Measurements from ENCODE around the gene MEPCE. TPM values are rescaled to one million over a fixed set of nuclear protein-coding genes. Genes with fewer than 3 reads are reported as not detected.
A peak's percentile ranks its signal among the peaks of the same experiment; 100 is the strongest.
"Not testable (repeated sequence)": the region's sequence is repeated elsewhere in the genome, so short reads cannot be mapped to it uniquely, and the experiment has no call there.

MEPCE gene, protein sequence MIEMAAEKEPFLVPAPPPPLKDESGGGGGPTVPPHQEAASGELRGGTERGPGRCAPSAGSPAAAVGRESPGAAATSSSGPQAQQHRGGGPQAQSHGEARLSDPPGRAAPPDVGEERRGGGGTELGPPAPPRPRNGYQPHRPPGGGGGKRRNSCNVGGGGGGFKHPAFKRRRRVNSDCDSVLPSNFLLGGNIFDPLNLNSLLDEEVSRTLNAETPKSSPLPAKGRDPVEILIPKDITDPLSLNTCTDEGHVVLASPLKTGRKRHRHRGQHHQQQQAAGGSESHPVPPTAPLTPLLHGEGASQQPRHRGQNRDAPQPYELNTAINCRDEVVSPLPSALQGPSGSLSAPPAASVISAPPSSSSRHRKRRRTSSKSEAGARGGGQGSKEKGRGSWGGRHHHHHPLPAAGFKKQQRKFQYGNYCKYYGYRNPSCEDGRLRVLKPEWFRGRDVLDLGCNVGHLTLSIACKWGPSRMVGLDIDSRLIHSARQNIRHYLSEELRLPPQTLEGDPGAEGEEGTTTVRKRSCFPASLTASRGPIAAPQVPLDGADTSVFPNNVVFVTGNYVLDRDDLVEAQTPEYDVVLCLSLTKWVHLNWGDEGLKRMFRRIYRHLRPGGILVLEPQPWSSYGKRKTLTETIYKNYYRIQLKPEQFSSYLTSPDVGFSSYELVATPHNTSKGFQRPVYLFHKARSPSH
- 50.9 and 51.0 TPM in 2 replicates for total RNA-seq

DNA sequence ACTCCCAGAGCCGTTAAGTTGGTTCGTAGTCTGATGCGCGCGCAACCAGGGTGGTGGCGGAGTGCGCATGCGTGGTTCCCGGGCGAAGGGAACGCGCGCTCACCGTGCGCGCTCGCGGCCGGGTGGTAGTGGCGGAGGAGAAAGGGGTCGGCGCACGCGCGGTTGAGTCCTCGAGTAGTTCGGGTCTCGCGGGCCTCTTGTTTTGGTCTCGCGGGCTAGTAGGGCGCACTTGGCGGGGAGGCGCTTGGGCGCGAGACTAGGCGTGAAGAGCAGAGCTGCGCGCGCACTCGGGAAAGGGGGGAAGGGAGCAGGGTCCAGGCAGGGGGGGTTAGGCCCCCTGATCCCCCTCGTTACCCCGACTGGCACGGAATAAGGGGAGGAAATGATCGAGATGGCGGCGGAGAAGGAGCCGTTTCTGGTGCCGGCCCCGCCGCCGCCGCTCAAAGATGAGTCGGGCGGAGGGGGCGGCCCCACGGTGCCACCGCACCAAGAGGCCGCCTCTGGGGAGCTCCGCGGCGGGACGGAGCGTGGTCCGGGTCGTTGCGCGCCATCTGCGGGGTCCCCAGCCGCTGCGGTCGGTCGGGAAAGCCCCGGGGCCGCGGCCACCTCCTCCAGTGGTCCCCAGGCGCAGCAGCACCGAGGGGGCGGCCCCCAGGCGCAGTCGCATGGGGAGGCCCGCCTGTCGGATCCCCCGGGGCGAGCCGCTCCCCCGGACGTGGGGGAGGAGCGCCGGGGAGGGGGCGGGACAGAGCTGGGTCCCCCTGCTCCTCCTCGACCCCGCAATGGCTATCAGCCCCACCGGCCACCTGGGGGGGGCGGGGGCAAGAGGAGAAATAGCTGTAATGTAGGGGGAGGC lies at the start of gene MEPCE:
MEPCE (plus strand) TSS at position 195 of the 856 bp plus-strand sequence; CDS start at position 383, 188 bp downstream.
- peaks cover 43% of the 10 kb centered on the region for H3K36me3 Mint-ChIP-seq (ENCODE audit: low read depth)
- H3K9me3 Mint-ChIP-seq: no peaks in the 10 kb centered on the region
- H3K27me3 Mint-ChIP-seq (ENCODE audit: low read depth): peaks cover 2% of the 10 kb centered on the region
- H3K4me3 Mint-ChIP-seq (ENCODE audit: low read depth): peak within 1 kb of the TSS; percentile 90
- intact Hi-C loops (cut with micrococcal nuclease): loop anchor here (1.0 to 2.0 kb wide), 7 partner anchors 33 to 329 kb away; partner anchors contain the start of genes AP4M1, GNB2, MCM7 and MOSPD3
- peak; percentile 93 for DNase-seq (ENCODE audit: low spot score)
- peak within 1 kb of the TSS; percentile 96 for H3K27ac Mint-ChIP-seq
- peaks cover 34% of the 10 kb centered on the region for H3K4me1 Mint-ChIP-seq (ENCODE audit: low read depth)

DNA sequence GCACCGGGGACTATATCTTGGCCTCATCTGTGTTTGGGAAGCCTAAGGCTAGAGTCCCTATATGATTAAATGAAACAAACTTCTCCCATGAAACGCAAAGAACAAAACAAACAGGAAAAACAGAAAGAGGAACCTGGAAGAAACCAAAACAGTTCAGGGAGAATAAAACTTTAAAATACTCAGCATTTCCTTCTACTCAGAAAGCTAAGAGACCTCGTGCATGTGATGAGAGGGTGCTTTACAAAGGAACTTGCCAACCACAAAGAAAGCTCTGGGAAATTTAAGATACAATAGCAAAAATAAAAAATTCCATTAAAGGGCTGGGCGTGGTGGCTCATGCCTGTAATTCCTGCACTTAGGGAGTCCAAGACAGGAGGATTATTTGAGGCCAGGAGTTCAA lies 49.4 kb upstream of the MEPCE start:
- Mint-ChIP-seq H3K27me3 (ENCODE audit: low read depth) (peaks cover 3% of the 10 kb centered on the region), H3K9me3 (no peaks in the 10 kb centered on the region), H3K4me1 (ENCODE audit: low read depth) (peaks cover 9% of the 10 kb centered on the region), H3K36me3 (ENCODE audit: low read depth) (no peaks in the 10 kb centered on the region), H3K4me3 (ENCODE audit: low read depth) (no peak overlapping the region), H3K27ac (no peak overlapping the region)
- DNase-seq (ENCODE audit: low spot score): no peak
- intact Hi-C loops (cut with micrococcal nuclease): no loop called here

DNA sequence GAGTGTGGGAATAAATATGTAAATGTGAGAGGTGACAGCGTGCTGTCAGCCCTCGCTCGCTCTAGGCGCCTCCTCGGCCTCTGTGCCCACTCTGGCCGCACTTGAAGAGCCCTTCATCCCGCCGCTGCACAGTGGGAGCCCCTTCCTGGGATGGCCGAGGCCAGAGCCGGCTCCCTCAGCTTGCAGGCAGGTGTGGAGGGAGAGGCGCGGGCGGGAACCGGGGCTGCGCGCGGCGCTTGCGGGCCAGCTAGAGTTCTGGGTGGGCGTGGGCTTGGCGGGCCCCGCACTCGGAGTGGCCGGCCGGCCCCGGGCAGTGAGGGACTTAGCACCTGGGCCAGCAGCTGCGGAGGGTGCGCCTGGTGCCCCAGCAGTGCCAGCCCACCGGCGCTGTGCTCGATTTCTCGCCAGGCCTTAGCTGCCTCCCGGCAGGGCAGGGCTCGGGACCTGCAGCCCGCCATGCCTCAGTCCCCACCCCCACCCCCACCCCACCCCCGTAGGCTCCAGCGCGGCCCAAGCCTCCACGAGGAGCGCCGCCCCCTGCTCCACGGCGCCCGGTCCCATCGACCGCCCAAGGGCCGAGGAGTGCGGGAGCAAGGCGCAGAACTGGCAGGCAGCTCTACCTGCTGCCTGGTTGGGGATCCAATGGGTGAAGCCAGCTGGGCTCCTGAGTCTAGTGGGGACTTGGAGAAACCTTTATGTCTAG lies 47.9 kb upstream of the MEPCE start:
- H3K27me3 Mint-ChIP-seq (ENCODE audit: low read depth); DNase-seq (ENCODE audit: low spot score); H3K9me3 Mint-ChIP-seq; H3K36me3 Mint-ChIP-seq (ENCODE audit: low read depth); H3K27ac Mint-ChIP-seq; H3K4me3 Mint-ChIP-seq (ENCODE audit: low read depth); H3K4me1 Mint-ChIP-seq (ENCODE audit: low read depth); intact Hi-C loops (cut with micrococcal nuclease): not testable (repeated sequence)

DNA sequence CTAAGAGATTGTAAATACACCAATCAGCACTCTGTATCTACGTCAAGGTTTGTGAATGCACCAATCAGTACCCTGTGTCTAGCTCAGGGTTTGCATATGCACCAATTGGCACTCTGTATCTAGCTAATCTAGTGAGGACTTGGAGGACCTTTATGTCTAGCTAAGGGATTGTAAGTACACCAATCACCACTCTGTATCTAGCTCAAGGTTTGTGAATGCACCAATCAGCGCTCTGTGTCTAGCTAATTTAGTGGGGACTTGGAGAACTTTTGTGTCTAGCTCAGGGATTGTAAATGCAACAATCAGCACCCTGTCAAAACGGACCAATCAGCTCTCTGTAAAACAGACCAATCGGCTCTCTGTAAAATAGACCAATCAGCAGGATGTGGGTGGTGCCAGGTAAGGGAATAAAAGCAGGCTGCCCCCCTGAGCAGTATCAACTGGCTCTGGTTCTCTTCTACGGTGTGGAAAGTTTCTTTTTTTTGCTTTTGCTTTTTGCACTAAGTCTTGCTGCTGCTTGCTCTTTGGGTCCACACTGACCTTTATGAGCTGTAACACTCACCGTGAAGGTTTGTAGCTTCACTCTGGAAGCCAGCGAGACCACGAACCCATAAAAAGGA lies 47.3 kb upstream of the MEPCE start:
- DNase-seq (ENCODE audit: low spot score); H3K4me3 Mint-ChIP-seq (ENCODE audit: low read depth); H3K27ac Mint-ChIP-seq; H3K36me3 Mint-ChIP-seq (ENCODE audit: low read depth); H3K27me3 Mint-ChIP-seq (ENCODE audit: low read depth); H3K4me1 Mint-ChIP-seq (ENCODE audit: low read depth); intact Hi-C loops (cut with micrococcal nuclease); H3K9me3 Mint-ChIP-seq: not testable (repeated sequence)

DNA sequence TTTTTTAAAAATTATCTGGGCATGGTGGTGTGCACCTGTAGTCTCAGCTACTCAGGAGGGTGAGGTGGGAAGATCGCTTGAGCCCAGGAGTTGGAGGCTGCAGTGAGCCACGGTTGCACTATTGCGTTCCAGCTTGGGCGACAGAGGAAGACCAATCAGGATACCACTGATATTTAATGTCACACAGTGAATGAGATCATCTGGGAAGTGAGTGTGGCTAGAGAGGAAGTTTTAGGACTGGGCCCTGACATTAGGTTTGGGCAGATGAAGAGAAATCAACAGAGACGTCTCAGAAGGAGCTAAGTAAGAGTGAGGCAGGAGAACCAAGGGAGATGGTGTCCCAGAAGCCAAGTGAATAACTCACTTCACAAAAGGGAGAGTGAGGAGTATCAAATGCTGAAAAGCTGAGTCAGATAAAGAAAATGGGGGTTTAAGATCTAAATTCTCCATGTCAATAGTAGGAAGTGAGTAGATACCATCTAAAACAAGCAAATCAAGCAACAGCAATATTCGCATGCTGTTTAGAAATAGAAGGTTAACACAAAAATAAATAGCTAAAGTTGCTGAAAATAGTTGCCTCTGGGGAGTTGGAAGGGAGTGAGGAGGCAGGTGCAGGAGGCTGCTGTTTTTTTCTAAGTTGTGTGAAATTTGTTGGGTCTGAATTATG lies 44.9 kb upstream of the MEPCE start:
- intact Hi-C loops (cut with micrococcal nuclease): no loop called here
- Mint-ChIP-seq H3K36me3 (ENCODE audit: low read depth) (no peaks in the 10 kb centered on the region), H3K4me3 (ENCODE audit: low read depth) (no peak overlapping the region), H3K9me3 (no peaks in the 10 kb centered on the region), H3K4me1 (ENCODE audit: low read depth) (peaks cover 9% of the 10 kb centered on the region), H3K27ac (no peak overlapping the region), H3K27me3 (ENCODE audit: low read depth) (peaks cover 14% of the 10 kb centered on the region)
- no peak for DNase-seq (ENCODE audit: low spot score)

DNA sequence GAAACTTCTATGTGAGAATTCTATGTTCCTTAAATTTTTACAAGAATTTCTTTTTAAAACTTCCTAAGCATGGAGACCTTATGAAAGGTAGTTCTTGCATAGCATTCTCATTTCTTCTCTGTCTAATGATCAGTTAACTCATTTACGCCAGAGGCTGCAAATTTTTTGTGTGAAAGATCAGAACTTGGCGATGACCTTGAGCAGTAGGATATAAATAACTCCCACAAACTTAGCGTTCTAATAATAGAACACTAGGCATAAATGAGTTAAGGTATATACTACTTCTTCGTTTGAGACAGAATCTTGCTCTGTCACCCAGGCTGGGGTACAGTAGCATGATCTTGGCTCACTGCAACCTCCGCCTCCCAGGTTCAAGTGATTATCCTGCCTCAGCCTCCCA lies 42.7 kb upstream of the MEPCE start:
- Mint-ChIP-seq H3K9me3 (no peaks in the 10 kb centered on the region), H3K36me3 (ENCODE audit: low read depth) (no peaks in the 10 kb centered on the region), H3K27ac (no peak overlapping the region), H3K4me1 (ENCODE audit: low read depth) (peaks cover 9% of the 10 kb centered on the region), H3K27me3 (ENCODE audit: low read depth) (peaks cover 27% of the 10 kb centered on the region), H3K4me3 (ENCODE audit: low read depth) (no peak overlapping the region)
- DNase-seq (ENCODE audit: low spot score): no peak
- intact Hi-C loops (cut with micrococcal nuclease): no loop called here

DNA sequence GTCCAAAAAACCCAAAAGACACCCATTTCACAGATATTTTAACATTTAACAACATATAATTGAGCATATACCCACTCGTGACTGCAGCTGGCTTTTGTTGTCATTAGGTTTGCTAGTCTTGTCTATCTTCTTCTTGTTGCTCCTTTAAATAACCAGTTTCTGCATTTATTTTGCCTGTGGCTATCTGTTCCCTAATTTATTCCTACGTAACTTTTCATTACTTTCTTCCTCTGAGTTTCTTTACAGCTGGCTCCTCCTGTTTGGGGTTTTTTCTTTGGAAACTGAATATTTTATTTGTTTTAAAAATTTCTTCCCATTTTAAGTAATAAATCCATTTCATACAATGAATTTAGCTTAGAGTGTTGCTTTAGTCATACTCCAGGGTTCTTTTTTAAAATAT lies 41.9 kb upstream of the MEPCE start:
- peaks cover 34% of the 10 kb centered on the region for H3K27me3 Mint-ChIP-seq (ENCODE audit: low read depth)
- no peak for DNase-seq (ENCODE audit: low spot score)
- no peaks in the 10 kb centered on the region for H3K36me3 Mint-ChIP-seq (ENCODE audit: low read depth)
- H3K4me1 Mint-ChIP-seq (ENCODE audit: low read depth): peaks cover 13% of the 10 kb centered on the region
- no peak overlapping the region for H3K27ac Mint-ChIP-seq
- no peak overlapping the region for H3K4me3 Mint-ChIP-seq (ENCODE audit: low read depth)
- H3K9me3 Mint-ChIP-seq: no peaks in the 10 kb centered on the region
- intact Hi-C loops (cut with micrococcal nuclease): no loop called here

DNA sequence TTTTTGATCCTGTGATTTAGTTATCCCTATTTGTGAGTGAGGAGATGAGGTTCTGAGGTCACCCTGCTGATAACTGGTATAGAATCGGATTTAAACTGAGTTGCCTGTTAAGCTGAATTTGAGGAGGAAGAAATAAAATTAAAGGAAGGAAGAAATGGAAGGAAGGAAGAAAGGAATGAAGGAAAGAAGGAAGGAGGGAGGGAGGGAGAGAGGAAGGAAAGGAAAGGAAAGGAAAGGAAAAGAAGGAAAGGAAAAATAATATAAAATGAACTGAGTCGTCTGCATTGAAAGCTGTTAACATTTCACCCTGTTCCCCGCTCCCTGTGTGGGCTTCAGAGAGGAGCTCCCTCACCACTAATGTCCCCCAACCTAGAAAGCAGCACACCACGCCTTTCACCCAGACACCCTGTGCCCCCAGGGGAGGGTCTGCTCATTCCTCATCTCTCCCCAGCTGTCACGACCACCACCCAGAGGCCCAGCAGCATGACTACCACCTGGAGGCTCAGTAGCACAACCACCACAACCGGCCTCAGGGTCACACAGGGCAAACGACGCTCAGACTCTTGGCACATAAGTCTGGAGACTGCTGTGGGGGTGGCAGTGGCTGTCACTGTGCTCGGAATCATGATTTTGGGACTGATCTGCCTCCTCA lies 40.1 kb upstream of the MEPCE start:
- H3K9me3 Mint-ChIP-seq: no peaks in the 10 kb centered on the region
- no peak overlapping the region for H3K27ac Mint-ChIP-seq
- peaks cover 12% of the 10 kb centered on the region for H3K4me1 Mint-ChIP-seq (ENCODE audit: low read depth)
- H3K4me3 Mint-ChIP-seq (ENCODE audit: low read depth): no peak overlapping the region
- no peaks in the 10 kb centered on the region for H3K36me3 Mint-ChIP-seq (ENCODE audit: low read depth)
- H3K27me3 Mint-ChIP-seq (ENCODE audit: low read depth): peaks cover 40% of the 10 kb centered on the region
- DNase-seq (ENCODE audit: low spot score): no peak
- intact Hi-C loops (cut with micrococcal nuclease): no loop called here

DNA sequence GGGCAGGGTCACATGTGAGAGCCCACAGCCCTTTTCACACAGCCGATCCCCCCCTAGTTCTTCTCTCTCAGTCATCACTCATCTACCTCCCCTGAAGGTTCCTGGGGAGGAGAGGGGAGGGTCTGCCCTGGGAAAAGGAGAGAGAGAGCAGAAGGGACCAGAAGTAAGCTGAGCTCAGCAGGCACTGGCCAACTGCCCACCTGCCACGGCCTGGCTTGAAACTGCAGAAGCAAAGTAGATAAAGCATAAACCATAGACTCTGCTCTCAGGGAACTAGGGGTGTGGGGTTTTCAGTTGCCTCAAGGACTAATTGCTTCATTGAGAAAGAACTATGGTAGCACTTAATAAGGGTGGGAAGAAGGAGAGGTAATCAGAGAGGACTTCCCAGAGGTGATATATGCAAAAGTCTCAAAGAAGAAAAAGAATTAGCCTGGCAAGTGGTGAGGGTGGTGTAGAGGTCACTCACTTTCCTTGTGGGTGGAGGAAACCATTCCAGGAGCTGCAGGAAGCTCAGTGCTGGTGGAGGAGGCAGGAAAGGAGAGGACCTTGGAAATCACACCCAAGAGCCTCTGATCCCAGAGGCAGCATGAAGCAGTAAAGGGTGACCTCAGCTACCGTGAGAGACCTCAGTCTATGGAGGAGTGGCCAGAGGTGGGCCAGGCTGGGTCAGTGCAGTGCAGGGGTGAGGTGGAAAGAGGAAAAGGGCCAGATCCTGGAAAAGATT lies 39.2 kb upstream of the MEPCE start:
- H3K27me3 Mint-ChIP-seq (ENCODE audit: low read depth): peaks cover 40% of the 10 kb centered on the region
- peaks cover 10% of the 10 kb centered on the region for H3K4me1 Mint-ChIP-seq (ENCODE audit: low read depth)
- H3K9me3 Mint-ChIP-seq: no peaks in the 10 kb centered on the region
- DNase-seq (ENCODE audit: low spot score): no peak
- intact Hi-C loops (cut with micrococcal nuclease): no loop called here
- no peaks in the 10 kb centered on the region for H3K36me3 Mint-ChIP-seq (ENCODE audit: low read depth)
- no peak overlapping the region for H3K4me3 Mint-ChIP-seq (ENCODE audit: low read depth)
- H3K27ac Mint-ChIP-seq: no peak overlapping the region

DNA sequence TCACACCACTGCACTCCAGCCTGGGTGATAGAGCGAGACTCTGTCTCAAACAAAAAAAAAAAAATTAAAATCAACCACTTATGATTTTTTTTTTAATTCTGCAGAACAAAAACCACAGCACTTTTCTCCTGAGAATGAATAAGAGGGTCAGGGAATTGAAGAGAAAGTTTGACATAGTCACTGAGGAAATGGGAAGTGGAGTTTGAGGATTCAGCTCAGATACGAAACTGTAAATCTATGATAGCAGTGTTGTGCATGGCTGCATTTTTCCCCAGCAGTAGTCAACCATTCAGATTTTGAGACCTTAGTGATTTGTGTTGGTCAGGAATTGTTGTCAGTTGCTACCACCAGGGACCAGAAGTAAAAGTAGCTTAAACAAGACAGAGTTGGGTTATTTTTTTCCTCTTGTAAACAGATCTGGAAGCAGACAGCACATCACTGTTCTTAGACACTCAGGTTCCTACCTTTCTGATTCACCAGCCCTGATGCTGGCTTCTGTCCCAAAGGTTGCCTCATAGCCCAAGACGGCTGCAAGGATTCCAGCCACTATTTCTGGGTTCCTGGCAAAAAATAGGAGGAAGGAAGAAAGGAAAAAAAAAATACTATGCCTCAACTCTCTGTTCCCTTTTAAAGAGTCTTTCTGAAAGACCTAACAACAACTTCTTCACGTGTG lies 36.3 kb upstream of the MEPCE start:
- Mint-ChIP-seq H3K27me3 (ENCODE audit: low read depth) (peaks cover 44% of the 10 kb centered on the region), H3K9me3 (no peaks in the 10 kb centered on the region)

More for the DNA sequence above, 36.3 kb upstream of the MEPCE start:
- H3K4me3 Mint-ChIP-seq (ENCODE audit: low read depth): no peak overlapping the region
- peaks cover 23% of the 10 kb centered on the region for H3K4me1 Mint-ChIP-seq (ENCODE audit: low read depth)
- no peaks in the 10 kb centered on the region for H3K36me3 Mint-ChIP-seq (ENCODE audit: low read depth)
- intact Hi-C loops (cut with micrococcal nuclease): no loop called here
- DNase-seq (ENCODE audit: low spot score): no peak
- no peak overlapping the region for H3K27ac Mint-ChIP-seq

Data from activated T-helper 2 cell treated with anti-CD3 and anti-CD28 coated beads, Interferon-gamma antibody, Interleukin-2, Interleukin-4, amounts not matched to agents 10 μg/mL and 5 μg/mL and 100 μg/mL, durations not matched to agents 14 hours and 24 hours and 36 hours (primary cell).